ENCODE results near the gene PEAK1.

The PEAK1 gene

GRCh38 chr15:77243716-77244401 is 176.0 kb downstream of the PEAK1 start:
- H3K9me3 Mint-ChIP-seq = no peaks in the 10 kb centered on the region
- peaks cover 2% of the 10 kb centered on the region for H3K4me1 Mint-ChIP-seq (ENCODE audit: low read depth)
- no peak overlapping the region for H3K4me3 Mint-ChIP-seq
- no peak overlapping the region for H3K27ac Mint-ChIP-seq
- peaks cover 2% of the 10 kb centered on the region for H3K36me3 Mint-ChIP-seq (ENCODE audit: low read depth)
- H3K27me3 Mint-ChIP-seq (ENCODE audit: low read depth) = no peaks in the 10 kb centered on the region

GRCh38 chr15:77243135-77243534 is 176.8 kb downstream of the PEAK1 start:
- H3K27ac Mint-ChIP-seq = no peak overlapping the region
- H3K9me3 Mint-ChIP-seq = no peaks in the 10 kb centered on the region
- no peaks in the 10 kb centered on the region for H3K27me3 Mint-ChIP-seq (ENCODE audit: low read depth)
- peaks cover 2% of the 10 kb centered on the region for H3K36me3 Mint-ChIP-seq (ENCODE audit: low read depth)
- no peak overlapping the region for H3K4me3 Mint-ChIP-seq
- H3K4me1 Mint-ChIP-seq (ENCODE audit: low read depth) = peaks cover 2% of the 10 kb centered on the region

DNA sequence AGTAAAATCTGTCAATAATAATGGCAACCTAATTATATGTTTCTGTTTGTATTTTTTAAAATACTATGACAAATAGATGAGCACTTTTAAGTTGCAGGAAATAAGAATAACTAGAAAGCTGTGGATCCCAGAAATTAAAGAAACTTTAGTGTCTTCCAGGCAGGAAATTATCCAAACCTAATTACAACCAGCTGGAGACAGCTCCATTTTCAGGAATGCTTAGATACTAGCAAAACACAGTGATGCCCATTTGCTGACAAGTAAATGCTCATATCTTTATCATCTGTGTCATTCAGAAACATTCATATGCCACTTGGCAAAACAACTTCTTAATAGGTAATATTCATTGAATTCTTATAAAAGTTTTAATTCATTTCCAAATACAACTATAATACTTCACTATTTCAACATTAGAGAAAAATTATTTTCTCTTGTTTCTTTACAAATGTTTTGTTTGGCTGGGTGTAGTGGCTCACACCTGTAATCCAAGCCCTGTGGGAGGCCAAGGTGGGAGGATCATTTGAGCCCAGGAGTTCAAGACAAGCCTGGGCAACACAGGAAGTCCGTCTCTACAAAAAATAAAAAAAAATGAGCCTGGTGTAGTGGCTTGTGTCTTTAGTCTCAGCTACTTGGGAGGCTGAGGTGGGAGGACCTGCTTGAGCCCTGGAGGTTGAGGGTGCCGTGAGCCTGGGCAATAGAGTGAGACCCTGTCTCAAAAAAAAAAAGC is 179.9 kb downstream of the PEAK1 start:
- Mint-ChIP-seq H3K4me3 (no peak overlapping the region), H3K27ac (no peak overlapping the region), H3K4me1 (ENCODE audit: low read depth) (peaks cover 2% of the 10 kb centered on the region), H3K9me3 (peaks cover 11% of the 10 kb centered on the region), H3K36me3 (ENCODE audit: low read depth) (peaks cover 8% of the 10 kb centered on the region), H3K27me3 (ENCODE audit: low read depth) (no peaks in the 10 kb centered on the region)

- Mint-ChIP-seq H3K4me3 (no peak overlapping the region), H3K36me3 (ENCODE audit: low read depth) (peaks cover 12% of the 10 kb centered on the region), H3K9me3 (peaks cover 14% of the 10 kb centered on the region), H3K27ac (no peak overlapping the region), H3K27me3 (ENCODE audit: low read depth) (no peaks in the 10 kb centered on the region), H3K4me1 (ENCODE audit: low read depth) (peaks cover 2% of the 10 kb centered on the region)
Measured at GRCh38 chr15:77235566-77235965, 184.3 kb downstream of the PEAK1 start.

- peaks cover 10% of the 10 kb centered on the region for H3K4me1 Mint-ChIP-seq (ENCODE audit: low read depth)
- H3K9me3 Mint-ChIP-seq = no peaks in the 10 kb centered on the region
- no peak overlapping the region for H3K27ac Mint-ChIP-seq
- peaks cover 2% of the 10 kb centered on the region for H3K36me3 Mint-ChIP-seq (ENCODE audit: low read depth)
- no peaks in the 10 kb centered on the region for H3K27me3 Mint-ChIP-seq (ENCODE audit: low read depth)
- no peak overlapping the region for H3K4me3 Mint-ChIP-seq
Measured at GRCh38 chr15:77228828-77229227, 191.1 kb downstream of the PEAK1 start.

- Mint-ChIP-seq H3K36me3 (ENCODE audit: low read depth) (no peaks in the 10 kb centered on the region), H3K4me3 (no peak overlapping the region), H3K4me1 (ENCODE audit: low read depth) (peaks cover 8% of the 10 kb centered on the region), H3K27ac (no peak overlapping the region), H3K27me3 (ENCODE audit: low read depth) (no peaks in the 10 kb centered on the region), H3K9me3 (no peaks in the 10 kb centered on the region)
Measured at GRCh38 chr15:77226652-77227051, 193.3 kb downstream of the PEAK1 start.

GRCh38 chr15:77225646-77226045 is 194.3 kb downstream of the PEAK1 start:
- H3K4me3 Mint-ChIP-seq = no peak overlapping the region
- H3K27me3 Mint-ChIP-seq (ENCODE audit: low read depth) = no peaks in the 10 kb centered on the region
- no peaks in the 10 kb centered on the region for H3K9me3 Mint-ChIP-seq
- peaks cover 8% of the 10 kb centered on the region for H3K4me1 Mint-ChIP-seq (ENCODE audit: low read depth)
- H3K27ac Mint-ChIP-seq = no peak overlapping the region
- H3K36me3 Mint-ChIP-seq (ENCODE audit: low read depth) = no peaks in the 10 kb centered on the region

GRCh38 chr15:77225088-77225487 is 194.8 kb downstream of the PEAK1 start:
- Mint-ChIP-seq H3K27me3 (ENCODE audit: low read depth) (no peaks in the 10 kb centered on the region), H3K36me3 (ENCODE audit: low read depth) (no peaks in the 10 kb centered on the region), H3K27ac (no peak overlapping the region), H3K9me3 (no peaks in the 10 kb centered on the region), H3K4me1 (ENCODE audit: low read depth) (peaks cover 8% of the 10 kb centered on the region), H3K4me3 (no peak overlapping the region)

GRCh38 chr15:77224352-77224751 is 195.6 kb downstream of the PEAK1 start:
- no peak overlapping the region for H3K27ac Mint-ChIP-seq
- H3K4me1 Mint-ChIP-seq (ENCODE audit: low read depth) = peaks cover 8% of the 10 kb centered on the region
- H3K36me3 Mint-ChIP-seq (ENCODE audit: low read depth) = no peaks in the 10 kb centered on the region
- no peaks in the 10 kb centered on the region for H3K9me3 Mint-ChIP-seq
- H3K4me3 Mint-ChIP-seq = no peak overlapping the region
- H3K27me3 Mint-ChIP-seq (ENCODE audit: low read depth) = no peaks in the 10 kb centered on the region

DNA sequence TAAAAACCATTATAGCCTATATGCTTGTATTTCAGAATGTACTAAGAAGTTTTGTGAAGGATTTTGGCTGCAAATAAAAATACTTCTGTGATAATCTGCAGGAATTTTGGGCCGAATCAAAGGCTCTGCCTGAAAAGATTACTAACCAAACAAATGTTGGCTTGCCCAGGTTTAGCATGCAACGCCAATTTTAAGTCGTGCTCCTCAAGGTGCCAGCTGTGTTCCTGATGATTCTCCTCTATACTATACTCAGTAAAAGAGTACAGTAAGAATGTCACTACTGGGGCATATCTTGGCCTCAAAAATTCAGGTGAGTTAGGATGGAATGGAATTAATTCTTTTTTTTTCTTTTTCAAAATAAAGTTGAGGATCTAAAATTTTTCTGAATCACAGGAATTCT is 198.2 kb downstream of the PEAK1 start:
- Mint-ChIP-seq H3K36me3 (ENCODE audit: low read depth) (peaks cover 1% of the 10 kb centered on the region), H3K4me1 (ENCODE audit: low read depth) (peaks cover 8% of the 10 kb centered on the region), H3K4me3 (no peak overlapping the region), H3K9me3 (no peaks in the 10 kb centered on the region), H3K27ac (no peak overlapping the region), H3K27me3 (ENCODE audit: low read depth) (no peaks in the 10 kb centered on the region)

- no peak overlapping the region for H3K4me3 Mint-ChIP-seq
- H3K9me3 Mint-ChIP-seq = no peaks in the 10 kb centered on the region
- H3K36me3 Mint-ChIP-seq (ENCODE audit: low read depth) = peaks cover 3% of the 10 kb centered on the region
- H3K27ac Mint-ChIP-seq = no peak overlapping the region
- peaks cover 8% of the 10 kb centered on the region for H3K4me1 Mint-ChIP-seq (ENCODE audit: low read depth)
- no peaks in the 10 kb centered on the region for H3K27me3 Mint-ChIP-seq (ENCODE audit: low read depth)
Measured at GRCh38 chr15:77221174-77221573, 198.7 kb downstream of the PEAK1 start.

DNA sequence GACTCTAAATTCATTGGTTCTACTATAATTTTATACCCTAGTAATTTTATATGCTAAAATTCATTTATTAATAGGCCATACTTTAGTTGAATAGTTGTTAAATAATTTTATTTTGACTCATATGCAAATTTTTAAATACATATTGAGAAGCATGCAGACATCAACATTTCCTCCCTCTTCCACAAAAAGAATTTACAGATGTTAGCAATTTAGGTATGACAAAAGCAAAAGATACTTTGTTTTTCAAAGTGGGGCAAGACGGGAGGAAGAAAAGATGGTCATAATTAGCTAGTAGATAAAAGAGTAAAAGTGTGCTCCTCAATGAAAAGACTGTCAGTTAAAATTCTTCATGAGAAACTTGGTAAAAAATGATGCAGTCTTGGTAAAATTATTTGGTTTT is 200.1 kb downstream of the PEAK1 start:
- no peaks in the 10 kb centered on the region for H3K27me3 Mint-ChIP-seq (ENCODE audit: low read depth)
- H3K4me3 Mint-ChIP-seq = no peak overlapping the region
- H3K36me3 Mint-ChIP-seq (ENCODE audit: low read depth) = peaks cover 4% of the 10 kb centered on the region
- H3K4me1 Mint-ChIP-seq (ENCODE audit: low read depth) = peaks cover 6% of the 10 kb centered on the region
- no peaks in the 10 kb centered on the region for H3K9me3 Mint-ChIP-seq
- no peak overlapping the region for H3K27ac Mint-ChIP-seq

DNA sequence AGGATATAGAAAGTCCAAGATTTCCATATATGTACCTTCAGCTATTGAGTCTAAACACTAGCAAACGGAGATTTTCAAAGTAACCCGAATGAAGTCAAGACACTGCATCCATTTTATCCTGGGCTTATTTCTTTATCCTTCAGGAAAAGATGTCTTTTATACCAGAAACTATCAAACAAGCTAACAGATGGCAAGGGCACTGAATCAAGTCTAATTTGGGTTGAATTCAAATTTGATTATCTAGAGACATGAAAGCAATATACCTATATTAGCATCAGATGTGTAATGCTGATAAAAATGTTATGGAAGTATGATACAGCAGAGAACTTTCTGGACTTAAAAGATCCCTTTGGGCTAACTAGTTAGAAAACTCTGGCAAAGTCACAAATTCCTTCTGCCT is 210.7 kb downstream of the PEAK1 start:
- Mint-ChIP-seq H3K4me1 (ENCODE audit: low read depth) (no peaks in the 10 kb centered on the region), H3K36me3 (ENCODE audit: low read depth) (peaks cover 13% of the 10 kb centered on the region), H3K27ac (no peak overlapping the region), H3K9me3 (peaks cover 6% of the 10 kb centered on the region), H3K27me3 (ENCODE audit: low read depth) (no peaks in the 10 kb centered on the region), H3K4me3 (no peak overlapping the region)

DNA sequence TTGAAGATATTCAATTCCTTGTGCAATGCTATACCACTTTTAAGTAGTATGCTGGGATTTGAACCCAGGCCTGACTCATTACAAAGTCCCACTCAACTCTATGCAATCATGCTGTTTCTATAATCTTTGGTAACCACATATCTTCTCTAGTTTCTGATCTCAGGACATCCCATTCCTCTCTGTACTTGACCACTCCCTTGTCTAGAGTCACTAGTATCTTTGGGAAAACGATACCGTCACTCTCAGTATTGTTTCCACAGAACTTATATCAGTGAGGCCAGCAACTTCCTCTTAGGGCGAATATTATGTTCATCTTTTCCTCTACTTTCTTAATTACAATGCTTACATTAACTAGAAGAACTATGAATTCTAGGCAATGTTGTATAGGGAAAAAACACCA is 211.7 kb downstream of the PEAK1 start:
- peaks cover 6% of the 10 kb centered on the region for H3K9me3 Mint-ChIP-seq
- H3K27ac Mint-ChIP-seq = no peak overlapping the region
- no peaks in the 10 kb centered on the region for H3K27me3 Mint-ChIP-seq (ENCODE audit: low read depth)
- H3K36me3 Mint-ChIP-seq (ENCODE audit: low read depth) = peaks cover 13% of the 10 kb centered on the region
- no peak overlapping the region for H3K4me3 Mint-ChIP-seq
- H3K4me1 Mint-ChIP-seq (ENCODE audit: low read depth) = no peaks in the 10 kb centered on the region

GRCh38 chr15:77201665-77202064 is 218.2 kb downstream of the PEAK1 start:
- Mint-ChIP-seq H3K27ac (no peak overlapping the region), H3K27me3 (ENCODE audit: low read depth) (no peaks in the 10 kb centered on the region), H3K36me3 (ENCODE audit: low read depth) (peaks cover 17% of the 10 kb centered on the region), H3K4me1 (ENCODE audit: low read depth) (no peaks in the 10 kb centered on the region), H3K4me3 (no peak overlapping the region), H3K9me3 (peaks cover 17% of the 10 kb centered on the region)
